DMS79 (cell line): ENCODE data around the gene CISD3.

Source experiments
- DNase-seq: peaks from one replicate; lab custom pipeline; 2025; lab: John Stamatoyannopoulos, UW

CISD3 gene

DNA sequence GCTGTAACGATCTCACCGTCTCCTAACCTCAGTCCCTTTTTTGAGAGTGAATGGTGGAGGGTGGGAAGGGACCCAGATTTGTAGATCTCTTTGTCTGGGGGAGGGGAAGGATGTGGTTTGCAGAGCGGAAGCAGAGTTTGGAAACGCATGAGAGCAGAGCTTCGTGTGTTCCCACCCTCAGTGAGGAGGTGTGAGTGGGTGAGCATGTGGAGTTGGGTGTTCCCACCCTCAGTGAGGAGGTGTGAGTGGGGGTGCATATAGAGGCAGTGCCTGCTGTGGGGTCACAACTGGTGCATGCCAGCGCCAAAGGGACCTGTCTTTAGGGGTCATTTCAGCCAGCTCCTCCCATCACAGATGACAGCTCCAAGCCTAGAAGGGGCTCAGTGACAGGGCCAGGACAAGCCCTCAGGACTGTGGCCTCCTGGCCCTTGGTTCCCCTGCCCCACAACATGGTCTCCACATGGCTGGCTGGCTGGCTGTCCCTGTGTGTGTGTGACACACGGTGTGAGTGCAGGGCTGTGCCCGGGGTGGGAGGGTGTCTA, 1.8 kb upstream of the CISD3 start:
- DNase-seq = no peak

DNA sequence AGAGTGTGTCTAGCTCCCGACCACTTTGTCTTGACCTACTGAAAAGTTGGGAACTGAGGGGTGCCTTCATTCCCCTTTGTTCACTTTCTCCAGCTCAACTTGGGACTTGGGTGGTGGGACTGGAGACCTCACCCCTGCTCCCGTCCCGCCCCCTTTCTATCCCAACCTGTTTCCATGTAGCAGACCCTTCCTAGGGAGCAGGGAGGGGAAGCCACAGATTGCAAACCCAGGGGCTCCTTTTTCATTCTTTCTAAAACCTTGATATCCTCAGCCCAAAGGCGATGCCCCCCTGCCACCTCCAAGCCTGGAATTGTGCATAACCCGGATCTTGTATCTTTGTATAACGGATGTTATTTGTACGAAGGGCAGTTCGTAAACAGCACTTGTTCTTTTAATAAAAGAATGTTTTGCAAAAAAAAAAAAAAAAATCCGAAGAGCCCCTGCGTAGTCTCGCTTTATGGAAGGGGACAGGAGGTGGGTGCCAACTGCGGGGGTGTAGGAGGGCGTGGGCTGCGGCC, 714 bp upstream of the CISD3 start:
- no peak for DNase-seq

DNA sequence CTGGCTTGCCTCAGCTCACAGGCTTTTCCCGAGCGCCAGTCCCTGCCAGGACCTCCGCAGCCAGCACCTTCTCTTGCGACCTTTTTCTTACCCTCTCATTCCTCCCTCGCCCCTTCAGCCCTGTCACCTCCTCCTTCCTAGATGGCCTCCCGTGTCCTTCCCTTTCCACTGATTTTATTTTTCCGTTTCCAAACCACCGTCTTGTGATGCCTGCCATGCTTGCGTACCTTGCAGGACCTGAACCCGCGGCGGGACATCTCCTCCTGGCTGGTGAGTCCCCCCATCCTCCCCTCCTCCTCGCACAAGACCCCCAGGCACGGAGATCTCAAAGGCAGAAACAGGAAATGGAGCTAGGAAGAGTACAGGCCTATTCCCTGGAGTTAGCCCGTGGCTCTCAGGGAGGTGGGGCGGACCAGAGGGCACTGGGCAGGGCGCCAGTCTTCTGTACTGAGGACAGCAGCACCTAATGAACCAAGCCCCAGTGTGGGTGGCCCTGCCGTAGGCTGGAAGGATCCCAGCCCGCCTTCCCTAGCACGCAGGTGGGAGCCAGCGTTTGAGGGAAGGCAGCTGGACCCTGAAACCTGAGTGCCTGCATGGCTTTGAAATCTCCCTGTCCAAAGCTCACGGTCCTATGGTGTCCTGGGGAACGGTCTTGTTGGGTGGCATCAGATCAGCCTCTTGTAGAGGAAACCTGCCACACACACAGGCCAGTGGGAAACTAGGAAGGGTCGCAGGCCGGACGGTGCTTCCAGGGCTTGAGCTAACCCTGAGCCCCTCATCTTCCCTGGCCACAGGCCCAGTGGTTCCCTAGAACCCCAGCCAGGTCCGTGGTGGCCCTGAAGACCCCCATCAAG, 612 bp downstream of the CISD3 start:
- peak; percentile 43 for DNase-seq

DNA sequence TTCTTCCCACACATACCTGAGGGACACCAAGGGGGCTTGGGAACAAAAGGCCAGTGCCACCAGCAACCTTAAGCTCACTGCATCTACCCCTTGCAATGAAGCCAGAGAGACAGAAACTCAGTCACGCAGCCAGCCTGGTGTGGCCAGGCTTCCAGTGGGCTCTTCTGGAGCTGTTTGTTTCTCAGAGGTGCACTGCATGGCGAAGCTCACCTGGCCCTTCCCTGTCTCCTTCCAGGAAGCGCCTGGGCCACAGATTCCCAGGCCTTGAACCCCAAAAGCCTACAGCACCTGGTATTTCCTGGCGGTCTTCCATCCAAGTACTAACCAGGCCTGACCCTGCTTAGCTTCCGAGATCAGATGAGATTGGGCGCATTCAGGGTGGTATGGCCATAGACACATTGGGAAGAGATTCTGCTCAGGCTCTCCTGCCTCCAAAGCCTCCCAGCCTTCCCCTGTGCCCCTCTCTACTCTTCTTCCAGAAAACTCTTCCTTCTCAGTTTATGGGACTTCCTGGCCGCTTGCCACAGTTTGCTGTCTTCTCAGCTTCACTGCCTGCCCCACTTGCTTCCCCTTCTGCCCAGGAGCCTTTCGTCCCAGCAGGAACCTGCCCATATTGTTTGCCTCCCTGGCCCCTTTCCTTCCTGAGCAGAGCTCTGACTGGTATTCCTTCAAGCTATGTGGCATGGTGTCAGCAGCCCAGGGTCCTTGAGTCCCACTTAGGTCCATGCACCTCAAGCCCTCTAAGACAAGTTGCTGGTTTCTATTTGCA, 1.6 kb downstream of the CISD3 start:
- no peak for DNase-seq

DNA sequence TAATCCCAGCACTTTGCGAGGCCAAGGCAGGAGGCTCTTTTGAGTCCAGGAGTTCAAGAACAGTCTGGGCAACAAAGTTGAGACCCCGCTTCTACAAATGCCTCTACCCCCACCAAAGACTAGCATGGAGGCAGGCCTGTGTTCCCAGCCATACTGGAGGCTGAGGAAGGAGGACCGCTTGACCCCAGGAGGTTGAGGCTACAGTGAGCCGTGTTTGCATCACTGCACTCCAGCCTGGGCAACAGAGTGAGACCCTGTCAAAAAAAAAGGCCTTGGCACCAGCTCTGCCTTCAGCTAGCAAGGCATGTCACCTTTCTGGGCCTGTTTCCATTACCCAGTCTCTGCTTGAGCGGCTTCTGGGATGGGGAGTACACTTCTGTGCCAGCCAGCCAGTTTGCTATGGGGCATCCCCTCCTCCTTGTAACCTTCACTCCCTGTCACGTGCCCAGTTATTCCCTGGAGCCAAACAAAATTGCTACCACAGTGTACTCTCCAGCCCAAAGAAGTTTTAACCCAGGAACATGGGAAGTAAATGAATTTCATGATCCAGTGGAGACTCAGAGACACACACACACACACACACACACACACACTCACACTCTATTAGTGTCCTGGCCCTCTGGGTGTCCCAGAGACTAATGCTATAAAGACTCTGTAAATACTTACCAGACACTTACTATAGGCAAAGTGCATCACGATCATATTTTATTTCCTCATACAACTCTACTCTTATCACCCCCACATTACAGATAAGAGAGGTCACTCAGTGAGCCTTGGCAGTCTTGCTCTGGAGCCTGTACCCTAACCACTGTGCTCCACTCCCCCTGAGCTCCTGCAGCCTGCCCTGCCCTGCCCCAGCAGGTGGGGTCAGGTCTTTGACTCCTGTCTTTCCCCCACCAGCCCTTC, 2.5 kb downstream of the CISD3 start:
- no peak for DNase-seq

DNA sequence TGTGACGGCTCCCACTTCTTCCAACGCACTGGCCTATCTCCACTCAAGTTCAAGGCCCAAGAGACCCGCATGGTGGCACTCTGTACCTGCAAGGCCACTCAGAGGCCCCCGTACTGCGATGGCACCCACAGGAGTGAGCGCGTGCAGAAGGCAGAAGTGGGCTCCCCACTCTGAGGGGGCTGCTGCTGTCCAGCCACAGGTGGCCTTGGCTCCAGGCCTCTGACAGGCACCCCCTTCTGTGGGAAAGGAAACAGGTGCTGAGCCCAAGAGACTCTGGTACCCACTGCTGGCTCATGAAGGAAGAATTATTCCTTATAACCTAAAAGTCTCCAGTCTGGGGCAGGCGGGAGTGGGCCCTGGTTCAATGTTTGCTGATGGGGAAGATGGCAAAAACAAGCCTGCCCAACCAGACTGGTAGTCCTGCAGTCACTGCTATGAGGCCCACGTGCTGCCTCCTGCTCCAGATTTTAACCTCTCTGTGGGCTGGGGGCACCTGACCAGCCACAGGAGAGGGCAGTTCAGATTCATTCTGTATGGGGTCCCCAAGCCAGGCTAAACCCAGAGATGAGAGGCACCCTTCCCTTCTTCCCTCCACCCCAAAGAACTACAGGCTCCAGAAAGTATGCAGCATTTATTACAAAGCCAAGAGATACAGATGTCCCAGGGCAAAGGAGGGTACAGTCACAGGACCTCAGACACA, 3.3 kb downstream of the CISD3 start:
- DNase-seq = no peak

DNA sequence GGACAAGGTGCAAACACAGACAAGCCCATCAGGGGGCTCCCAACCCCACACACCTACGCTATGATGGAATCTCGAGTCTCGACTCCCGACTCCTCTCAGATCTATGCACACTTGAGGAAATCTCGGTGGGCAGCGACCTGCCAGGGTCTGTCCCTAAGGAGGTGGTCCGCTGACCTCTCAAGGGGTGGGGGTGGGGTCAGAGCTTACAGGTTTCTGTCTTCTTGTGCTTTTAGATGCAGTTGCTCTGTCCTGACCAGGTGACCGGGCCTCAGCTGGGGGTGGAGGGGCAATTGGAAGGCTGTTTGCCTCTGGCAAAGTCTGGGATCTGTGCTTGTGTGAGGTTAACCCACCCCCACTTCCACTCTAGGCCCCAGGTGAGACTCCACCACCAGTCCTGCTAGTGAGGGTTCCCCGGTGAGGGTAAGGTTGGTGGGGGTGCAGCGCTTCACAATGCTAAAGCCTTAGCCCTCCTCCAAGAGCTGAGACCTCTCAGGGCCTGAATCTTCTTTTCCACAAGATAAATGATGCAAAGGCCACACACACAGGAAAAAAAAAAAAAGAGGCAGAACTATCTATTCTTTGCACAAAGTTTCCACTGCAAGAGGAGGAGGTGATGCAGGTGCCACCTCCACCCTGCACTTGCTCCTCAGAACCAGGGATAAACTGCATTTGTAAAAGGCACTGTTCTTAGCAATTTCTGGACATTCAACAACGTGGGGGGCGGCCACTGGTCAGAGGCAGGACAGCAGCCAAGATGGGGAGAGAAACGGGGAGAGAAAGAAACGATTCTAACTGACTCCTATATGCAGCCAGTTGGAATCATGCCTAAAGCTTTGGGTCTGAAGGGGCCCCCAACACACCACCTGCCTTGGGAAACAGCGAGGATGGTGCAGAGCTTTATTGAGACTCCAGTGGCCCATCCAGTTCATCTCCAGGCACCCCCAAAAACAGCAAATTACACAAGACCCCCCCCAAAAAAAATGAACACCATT, 4.1 kb downstream of the CISD3 start:
- DNase-seq = no peak

DNA sequence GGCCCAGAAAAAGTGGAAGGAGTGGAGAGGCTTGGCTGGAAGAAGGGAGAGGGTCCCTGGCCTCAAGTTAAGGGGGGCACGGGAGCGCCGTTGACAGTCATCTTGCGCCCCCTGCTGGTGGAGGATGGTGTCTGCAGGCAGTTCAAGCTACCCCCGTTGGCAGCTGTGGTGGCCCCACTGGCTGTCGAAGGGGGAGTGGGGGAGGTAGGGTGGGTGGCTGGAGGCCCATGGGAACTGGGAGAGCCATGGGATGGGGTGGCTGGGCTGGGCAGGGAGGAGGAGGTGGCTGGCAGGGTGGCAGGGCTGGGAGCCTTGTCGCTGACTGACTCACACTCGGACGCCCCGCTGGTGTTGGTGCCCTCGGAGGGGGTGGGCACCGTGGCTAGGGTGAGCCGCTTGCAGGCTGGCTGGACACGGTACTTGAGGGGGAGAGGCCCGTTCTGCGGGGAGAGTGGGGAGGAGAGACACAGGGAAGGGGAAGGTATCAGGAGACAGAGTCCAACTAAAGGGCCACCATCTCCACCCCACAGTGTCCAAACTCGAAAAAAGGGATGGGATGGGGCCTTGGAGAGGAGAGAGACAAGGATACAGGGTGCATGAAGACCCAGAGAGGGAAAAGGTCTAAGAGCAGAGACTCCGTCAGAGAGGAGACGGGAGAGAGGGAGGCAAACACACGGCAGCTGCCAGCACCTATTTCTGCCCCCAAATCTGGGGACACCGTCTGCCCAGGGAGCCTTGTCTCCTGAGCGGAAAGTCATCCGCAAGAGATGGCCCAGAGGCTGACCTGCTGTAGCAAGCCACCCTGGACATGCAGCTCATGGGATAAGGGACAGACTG, 5.2 kb downstream of the CISD3 start:
- DNase-seq = no peak

DNA sequence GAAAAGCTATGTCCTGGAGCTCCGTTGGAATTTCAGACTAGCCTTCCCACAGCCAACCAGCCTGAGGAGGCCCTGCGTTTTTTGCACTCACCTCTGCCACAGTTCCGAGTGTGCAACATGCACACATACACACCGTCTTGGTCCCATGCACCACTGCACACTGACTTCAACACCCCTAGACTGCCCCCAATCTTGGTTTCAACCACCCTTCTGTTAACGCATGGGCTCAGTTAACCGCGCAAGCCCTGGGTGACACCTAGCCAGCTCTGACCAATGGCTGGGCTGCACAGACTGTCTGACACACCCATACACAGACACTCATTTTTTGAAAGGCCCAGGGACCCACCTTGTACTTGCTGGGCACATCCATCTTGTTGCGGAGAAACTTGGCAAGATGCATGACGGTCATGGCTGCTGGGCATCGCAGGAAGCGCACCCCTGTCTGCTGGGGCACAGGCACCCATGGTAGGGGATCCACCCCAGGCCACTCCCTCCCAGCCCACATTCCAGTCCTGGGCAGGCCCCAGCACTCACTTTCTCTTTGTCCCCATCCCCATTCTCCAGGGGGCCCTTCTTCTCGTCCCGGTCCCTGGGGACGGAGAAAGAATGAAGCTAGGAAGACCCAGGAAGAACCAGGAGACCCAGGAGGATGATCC, 8.0 kb downstream of the CISD3 start:
- DNase-seq = no peak

DNA sequence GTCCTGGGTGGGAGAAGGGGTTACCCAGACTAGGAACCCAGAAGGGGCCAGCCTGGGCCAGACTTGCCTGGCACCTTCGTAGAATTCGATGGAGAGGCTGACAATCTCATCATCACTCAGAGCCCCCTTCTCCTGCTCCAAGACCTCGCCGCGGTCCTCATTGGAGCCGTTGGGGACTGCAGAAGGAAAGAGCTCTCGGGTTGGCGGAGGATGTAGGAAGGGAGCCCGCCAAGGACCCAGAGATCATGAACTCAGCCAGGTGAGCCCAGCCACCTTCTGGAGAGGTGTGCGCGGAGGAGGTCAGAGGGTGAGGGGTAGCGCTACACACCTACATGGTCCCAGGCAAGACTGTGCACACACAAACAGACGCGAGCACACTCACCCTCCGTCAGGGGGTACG, 8.5 kb downstream of the CISD3 start:
- no peak for DNase-seq

DNA sequence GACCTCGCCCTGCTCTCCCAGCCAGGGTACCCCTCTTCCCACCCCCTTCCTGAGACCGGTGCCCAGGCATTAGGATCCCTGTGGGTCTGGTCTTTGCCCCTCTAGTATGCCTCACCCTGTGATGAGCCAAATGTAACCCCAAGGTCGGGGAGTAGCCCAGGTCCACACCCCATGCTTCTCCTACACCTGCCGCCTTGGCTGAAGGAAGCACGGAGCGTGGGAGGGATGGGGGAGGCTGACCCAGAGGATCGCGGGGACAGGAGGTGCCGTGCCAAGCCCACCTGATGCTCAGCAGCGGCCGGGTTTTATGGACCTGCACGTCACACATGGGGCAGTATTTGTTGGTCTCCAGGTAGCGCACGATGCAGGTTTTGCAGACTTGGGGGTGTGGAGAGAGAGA, 9.2 kb downstream of the CISD3 start:
- DNase-seq = no peak

DNA sequence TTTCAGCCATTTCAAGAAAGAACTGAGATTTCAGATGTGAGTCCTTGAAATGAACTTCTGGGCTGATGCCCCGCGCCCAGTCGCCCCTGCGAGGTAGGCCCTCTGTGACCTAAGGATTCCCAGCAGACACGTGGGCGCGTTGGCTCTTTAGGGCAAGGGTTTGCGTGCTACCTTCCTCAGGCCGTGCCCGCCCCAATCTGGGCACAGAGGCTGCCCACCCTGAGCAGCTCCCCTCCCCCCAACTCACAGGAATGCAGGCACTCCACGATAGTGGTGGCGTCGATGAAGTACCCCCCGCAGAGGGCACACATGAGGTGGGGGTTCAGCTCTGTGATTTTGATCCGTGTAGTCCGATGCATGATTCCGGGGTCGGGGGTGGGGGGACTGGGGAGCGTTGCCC, 9.9 kb downstream of the CISD3 start:
- DNase-seq = no peak

DNA sequence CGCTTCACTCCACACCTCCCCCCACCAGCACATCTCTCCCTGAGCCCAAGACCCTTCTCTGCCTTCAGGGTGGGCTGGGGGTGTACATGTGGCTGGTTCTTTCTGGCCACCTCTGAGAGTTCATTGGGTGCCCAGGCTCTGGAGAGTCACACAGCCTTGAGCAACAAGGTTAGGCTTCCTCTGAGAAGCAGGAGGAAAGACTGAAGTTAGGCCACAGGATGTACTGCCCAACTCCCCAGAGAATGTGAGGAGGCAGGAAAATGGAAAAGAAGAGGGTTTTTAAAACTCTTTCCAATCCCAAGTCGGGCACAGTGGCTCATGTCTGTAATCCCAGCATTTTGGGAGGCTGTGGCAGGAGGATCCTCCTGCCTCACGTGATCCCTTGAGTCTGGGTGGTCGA, 10.7 kb downstream of the CISD3 start:
- no peak for DNase-seq

DNA sequence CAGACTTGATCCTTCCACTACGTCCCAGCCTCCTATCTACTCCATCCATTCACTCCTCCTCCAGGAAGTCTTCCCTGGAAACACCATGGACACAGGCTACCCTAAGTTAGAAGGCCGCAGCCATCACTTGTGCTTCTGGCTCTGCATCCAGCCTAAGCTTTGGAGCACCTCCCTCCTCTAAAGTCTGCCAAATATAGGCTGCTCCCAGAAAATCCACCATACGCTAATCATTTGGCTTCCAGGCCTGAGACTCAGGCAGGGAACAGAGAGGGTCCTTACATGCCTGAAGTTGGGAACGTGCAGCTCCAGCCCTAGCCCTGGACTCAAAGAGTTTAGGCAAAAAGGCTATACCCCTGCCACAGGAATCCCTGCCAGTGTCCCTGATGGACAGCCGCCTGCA, 11.3 kb downstream of the CISD3 start:
- DNase-seq = no peak

DNA sequence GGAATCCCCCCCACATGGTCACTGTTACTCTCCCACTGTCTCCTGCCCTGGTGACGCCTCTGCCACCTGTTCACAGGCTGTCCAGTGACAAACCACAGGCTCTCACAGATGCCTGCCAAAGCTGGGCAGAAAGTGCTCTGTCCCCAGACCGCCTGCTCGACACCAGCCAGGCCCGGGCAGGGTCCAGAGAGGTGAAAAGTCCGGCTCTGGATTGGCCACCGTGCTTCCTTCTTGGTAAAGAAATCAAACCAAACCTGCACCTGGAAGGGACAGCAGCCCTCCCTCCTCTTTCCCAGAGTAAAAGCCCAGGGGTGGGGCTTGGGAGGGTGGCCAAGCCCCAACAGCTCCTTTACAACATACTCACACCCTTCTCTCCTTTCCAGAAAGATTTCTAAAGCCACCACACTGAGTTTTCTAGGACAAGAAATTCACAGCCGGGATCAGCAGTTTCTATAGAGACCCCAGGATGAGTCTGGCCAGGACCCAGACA, 11.8 kb downstream of the CISD3 start:
- DNase-seq = no peak

DNA sequence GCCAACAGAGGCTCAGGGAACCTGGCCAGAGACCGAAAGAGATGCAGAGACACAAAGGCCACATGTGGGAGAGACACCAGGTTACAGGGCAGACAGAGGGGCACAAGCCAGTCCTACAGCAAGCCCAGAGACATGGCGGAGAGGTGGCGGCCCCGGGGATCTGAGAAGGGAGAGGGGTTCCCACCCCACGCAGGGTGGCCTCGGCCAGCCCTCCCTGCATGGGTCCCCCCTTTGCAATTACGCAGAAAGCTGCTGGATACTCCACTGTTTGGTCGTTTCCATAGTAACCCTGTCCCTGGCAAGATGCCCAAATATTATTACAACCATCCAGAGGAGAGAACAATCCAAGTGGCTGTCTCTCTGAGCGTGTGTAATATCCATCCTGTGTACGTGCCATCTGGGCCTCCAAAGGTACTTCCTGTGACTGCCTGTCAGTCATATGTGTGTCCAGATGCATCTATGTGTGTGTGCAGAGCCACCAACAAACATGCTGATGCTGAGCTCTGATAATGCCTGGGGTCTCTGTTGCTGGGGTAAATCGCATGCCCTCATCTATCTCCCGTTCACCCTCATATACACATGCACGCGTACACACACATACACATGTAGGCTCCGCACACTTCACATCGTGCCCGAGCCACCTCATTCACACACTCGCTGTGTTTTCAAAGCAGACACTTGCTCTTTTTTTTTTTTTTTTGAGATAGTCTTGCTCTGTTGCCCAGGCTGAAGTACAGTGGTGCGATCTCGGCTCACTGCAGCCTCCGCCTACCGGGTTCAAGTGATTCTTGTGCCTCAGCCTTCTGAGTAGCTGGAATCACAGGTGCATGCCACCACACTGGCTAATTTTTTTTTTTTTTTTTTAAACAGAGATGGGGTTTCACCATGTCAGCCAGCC, 12.5 kb downstream of the CISD3 start:
- DNase-seq = peak; percentile 62

DNA sequence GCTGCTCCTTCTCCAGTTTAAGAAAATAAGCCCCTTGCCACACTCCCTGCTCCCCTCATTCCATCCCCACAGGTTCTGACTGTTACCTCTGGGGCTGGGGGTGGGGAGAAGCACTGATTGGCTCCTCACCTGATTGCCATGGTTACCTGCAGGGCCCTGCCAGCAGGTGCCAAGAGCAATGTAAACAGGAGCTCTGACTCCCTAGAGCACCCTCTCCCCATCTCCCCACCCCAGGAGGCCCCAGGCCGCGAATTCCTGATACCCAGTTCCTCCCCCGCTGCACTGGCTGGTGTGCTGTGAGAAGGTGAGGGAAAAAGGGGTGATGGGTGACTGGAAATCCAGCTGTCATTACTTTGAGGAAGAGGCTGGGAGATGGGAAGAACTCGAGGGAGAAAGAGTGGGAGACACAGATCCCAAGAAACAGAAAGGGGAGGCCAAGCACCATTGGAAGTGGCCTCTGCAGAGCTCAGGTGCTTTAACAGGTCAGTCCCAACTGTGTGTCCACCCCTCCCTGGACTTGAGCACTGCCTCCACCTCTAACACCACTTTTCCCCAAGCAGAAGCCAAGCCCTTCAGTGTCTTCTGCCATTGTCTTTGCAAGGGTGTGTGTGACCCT, 13.5 kb downstream of the CISD3 start:
- no peak for DNase-seq
